Erythroblast (primary cell): ENCODE measurements around the gene MESD.

ENCODE experiments used
- GATA1 ChIP-seq: IDR thresholded peaks from 2 replicates; pipeline ENCODE4 v1.6.1; 2011; ENCODE audit warnings: low read depth, mild to moderate bottlenecking, control low read depth, low read length, moderate library complexity
- POLR2A ChIP-seq: IDR thresholded peaks from 2 replicates; pipeline ENCODE4 v1.6.1; 2011; ENCODE audit warnings: mild to moderate bottlenecking, low read length

DNA sequence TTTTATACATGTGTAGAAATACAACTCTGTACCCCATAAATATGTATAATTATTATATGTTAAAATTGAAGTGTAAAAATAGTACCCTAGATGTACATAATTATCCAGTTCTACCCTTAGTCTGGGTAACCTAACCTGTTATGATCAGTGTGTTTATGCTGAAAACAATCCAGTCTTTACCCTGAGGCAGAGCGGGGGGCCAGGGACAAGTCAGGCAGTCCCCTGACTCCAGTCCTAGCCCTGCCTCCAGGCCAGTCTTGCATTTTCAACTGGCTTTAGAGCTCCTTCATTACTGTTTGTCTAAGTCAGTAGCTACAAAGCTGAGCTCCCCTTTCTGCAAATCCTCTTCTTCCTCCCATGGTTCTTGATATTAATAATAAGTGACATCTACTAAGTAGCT is 3.1 kb downstream of the MESD start:
- TF ChIP-seq POLR2A (no peak), GATA1 (no peak)
